Erythroblast (primary cell): ENCODE measurements around the gene TRAPPC1.

Source experiments
- DNase-seq, 2 experiments: peaks; one replicate each; lab custom pipeline; 2025; lab: John Stamatoyannopoulos, UW
- GATA1 ChIP-seq: IDR thresholded peaks from 2 replicates; pipeline ENCODE4 v1.6.1; 2011; ENCODE audit warnings: low read depth, mild to moderate bottlenecking, control low read depth, low read length, moderate library complexity
- POLR2A ChIP-seq: IDR thresholded peaks from 2 replicates; pipeline ENCODE4 v1.6.1; 2011; ENCODE audit warnings: mild to moderate bottlenecking, low read length

TRAPPC1 gene

DNA sequence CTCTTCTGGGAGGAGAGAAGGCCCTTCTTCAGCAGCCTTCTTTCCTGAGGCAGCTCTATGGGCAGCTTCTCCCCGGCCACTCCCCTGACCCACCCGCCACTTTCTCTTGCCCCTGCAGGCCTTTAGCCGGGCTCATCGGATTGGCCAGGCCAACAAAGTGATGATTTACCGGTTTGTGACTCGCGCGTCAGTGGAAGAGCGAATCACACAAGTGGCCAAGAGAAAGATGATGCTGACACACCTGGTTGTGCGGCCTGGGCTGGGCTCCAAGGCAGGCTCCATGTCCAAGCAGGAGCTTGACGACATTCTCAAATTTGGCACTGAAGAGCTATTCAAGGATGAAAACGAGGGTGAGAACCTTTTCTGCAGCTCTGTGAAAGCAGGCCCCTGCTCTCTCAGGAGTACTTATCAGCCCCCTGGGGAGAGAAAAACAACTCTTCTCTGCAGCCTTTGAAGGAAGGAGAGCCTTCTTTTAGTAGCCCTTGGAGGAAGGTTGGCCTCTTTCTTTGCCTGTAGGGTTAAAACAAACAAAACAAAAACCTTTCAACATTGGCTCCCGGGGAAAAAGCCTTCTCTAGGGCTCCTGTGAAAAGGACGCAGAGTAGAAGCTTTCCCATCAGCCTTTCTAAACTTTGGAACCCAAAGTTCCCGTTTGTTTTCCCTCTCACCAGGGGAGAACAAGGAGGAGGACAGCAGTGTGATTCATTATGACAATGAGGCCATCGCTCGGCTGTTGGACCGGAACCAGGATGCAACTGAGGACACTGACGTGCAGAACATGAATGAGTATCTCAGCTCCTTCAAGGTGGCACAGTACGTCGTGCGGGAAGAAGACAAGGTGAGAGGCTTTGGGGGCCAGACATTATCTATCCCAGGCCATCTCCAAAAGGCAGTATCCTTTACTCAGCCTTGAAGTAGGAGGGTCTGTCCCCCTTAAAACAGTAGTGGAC is 28.3 kb downstream of the TRAPPC1 start:
- TF ChIP-seq GATA1 = no peak
- no peak for TF ChIP-seq POLR2A
- DNase-seq = no peak

DNA sequence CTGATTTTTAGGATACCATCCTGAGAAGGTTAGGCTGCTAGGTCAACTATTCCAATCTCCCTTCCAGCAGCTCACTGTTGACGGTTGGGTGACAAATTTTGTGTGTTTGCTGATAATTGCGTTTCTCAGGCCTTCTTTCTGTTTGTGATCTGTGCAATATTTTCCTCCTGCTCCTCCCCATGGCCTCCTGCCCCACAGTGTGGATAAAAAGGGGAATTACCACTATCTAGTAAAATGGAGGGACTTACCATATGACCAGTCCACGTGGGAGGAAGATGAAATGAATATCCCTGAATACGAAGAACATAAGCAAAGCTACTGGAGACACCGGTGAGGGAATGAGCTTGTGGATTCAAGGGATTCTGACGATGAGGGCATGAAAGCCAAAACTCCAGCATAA is 34.0 kb downstream of the TRAPPC1 start:
- TF ChIP-seq GATA1 (no peak), POLR2A (no peak)
- DNase-seq = peak; percentile 56 to 59

DNA sequence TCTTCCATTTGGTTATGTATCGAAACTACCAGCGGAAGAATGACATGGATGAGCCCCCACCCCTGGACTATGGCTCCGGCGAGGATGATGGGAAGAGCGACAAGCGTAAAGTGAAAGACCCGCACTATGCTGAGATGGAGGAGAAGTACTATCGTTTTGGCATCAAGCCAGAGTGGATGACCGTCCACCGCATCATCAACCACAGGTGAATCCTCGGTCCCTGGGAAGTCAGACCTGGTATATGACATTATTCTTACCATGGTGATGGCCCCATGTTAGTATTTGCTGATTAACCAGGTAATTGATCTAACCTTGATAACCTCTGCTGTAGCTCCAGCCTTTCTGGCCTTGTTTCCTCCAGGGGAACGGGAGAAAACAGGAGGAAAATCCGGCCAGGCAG is 34.7 kb downstream of the TRAPPC1 start:
- TF ChIP-seq POLR2A (no peak), GATA1 (no peak)
- no peak for DNase-seq

DNA sequence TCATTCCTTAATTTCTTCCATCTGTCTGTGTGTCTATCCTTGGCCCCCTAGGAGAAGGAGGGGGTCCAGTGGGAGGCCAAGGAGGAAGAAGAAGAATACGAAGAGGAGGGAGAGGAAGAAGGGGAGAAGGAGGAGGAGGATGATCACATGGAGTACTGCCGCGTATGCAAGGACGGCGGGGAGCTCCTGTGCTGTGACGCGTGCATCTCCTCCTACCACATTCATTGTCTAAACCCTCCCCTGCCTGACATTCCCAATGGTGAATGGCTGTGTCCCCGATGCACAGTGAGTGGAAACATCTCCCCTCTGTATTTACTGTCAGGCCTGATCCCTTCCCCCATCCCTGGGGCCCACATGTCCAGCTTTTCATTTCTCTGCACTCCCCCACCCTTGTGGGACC is 36.9 kb downstream of the TRAPPC1 start:
- DNase-seq = no peak
- TF ChIP-seq GATA1 (no peak), POLR2A (no peak)

DNA sequence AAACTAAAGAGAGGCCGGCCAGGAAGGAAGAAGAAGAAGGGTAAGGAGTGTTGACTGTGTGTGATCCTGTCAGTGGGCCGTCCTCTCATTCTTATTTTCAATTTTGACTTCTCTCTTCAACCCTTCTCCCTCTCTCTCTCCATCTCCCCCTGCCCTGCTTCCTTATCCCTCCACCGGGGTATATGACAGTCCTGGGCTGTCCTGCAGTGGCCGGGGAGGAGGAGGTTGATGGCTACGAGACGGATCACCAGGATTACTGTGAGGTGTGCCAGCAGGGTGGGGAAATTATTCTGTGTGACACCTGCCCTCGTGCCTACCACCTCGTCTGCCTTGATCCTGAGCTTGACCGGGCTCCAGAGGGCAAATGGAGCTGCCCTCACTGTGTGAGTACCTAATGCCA is 37.5 kb downstream of the TRAPPC1 start:
- TF ChIP-seq GATA1 (no peak), POLR2A (no peak)
- no peak for DNase-seq

DNA sequence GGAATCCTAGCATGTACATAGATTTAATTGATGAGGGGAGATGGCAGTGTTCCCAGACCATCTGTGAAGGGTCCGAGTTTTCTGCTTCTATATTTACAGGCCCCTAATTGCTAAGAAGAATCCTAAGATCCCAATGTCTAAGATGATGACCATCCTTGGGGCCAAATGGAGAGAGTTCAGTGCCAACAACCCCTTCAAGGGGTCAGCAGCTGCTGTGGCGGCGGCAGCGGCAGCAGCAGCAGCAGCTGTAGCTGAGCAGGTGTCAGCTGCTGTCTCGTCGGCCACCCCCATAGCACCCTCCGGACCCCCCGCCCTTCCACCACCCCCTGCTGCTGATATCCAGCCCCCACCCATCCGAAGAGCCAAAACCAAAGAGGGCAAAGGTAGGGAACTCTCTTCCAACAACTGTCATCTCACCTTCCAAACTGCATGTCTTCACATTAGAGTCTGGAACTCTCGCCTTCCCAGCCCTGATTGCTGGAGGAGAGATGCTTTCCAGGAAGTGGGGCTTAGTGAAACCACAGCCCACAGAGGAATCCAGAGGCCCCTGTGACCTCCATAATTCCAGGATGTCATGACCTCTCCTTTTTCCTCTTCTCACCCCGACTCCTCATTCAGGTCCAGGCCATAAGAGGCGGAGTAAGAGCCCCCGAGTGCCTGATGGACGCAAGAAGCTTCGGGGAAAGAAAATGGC is 38.4 kb downstream of the TRAPPC1 start:
- no peak for DNase-seq
- TF ChIP-seq GATA1 (no peak), POLR2A (no peak)

DNA sequence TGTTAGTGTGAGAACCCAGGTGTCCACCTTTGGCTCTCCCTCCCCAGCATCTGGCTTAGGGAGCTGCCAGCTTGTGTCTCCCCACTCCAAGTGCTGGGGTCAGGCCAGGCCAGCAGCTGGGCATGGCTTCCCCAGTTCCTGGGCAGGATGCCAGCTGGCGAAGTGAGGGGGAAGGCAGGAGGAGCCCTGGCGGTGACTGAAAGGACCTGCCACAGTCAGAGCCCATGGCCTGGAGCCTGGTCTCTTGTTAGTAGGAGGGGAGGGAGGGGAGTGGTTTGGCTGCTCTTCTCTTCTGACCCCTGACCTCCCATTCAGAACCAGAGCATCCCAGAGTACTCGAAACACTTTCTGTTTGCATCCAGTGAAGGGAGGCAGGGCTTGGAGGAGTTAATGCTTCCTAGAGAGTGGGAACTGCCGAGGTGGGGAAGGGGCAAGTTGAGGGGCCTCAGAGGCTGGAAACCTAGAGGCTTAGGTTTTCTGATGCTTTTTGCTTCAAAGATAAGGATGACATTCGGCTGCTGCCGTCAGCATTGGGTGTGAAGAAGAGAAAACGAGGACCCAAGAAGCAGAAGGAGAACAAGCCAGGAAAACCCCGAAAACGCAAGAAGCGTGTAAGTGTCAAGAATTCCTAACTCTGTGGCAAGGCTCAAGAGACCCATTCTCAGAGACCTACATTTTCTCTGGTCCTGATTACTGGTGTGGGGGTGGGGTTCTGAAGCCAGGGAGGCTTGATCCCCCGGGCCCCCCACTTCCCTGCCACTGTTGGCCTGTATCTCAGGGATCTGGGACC is 42.4 kb downstream of the TRAPPC1 start:
- TF ChIP-seq POLR2A (no peak), GATA1 (no peak)
- DNase-seq = peak; percentile 92

DNA sequence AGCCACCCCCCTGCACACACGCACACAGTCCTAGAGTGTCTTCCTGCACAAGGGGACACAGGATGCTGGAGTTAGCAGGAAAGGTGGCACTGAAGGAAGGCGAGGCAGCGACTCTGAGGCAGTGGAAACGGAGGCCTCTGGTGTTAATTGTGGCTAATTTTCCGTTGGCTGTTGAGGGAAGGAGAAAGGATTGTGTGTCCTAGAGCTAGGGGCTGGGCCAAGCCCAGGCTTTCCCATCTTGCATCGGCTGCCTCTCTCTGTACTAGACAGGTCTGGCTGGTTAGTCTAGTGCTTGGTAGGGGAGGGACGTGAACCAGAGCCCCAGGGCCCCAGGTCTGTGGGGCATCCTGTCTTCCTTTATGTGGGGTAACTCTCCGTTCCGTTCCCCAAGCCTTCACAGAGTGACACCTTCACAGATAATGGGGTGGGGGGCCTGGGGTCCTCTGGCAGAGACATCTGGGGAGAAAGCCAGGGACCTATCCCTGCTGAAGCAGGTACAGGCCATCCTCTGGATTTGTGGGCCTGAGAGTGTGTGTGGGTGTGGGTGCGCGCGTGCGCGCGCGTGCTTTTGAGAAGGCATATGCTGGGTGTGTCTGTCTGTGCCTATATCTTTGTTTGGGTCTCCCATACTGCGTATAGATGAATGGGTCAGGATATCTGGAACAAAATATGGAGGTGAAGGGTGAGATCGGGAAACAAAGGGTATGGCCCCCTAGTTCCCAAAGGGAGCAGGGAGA is 43.4 kb downstream of the TRAPPC1 start, which contains the start of gene CHD3:
CHD3 (plus strand) TSS at position 606 of the 737 bp plus-strand sequence. CDS start 212 bp downstream, outside the sequence.
- peak; percentile 36 to 46 for DNase-seq
- TF ChIP-seq POLR2A = no peak
- TF ChIP-seq GATA1 = no peak

DNA sequence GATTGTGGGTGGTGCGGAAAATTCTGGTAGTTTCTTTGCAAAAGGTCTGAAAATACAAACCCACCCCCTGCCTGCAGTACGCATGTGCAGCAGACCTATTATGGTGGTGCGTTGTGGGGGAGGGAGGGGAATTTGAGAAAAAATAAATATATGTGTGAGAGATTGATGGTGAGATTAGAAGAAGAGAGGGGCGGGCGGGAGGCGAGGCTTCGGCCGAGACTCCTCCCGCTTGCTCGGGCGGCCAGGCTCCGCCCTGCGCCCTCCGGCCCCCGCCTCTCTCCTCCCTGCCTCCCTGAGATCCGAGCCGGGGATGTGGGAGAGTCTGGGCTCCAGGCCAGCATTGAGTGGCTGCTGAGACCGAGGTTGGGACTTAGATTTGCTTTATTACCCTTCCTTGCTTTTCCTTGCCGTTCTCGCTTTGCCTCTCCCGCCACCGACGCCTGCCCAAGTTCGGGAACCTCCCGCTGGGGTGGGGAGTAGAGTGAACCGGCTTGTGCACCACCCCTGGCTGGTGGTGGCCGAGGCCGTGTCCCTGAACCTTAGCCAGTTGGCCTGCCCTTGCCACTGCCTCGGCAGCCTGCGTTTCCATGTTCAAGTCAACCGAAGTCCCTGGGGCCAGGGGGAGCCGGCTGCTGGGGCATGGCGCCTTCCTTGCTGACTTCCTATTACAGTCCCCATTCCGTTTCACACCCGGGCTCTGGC is 44.1 kb downstream of the TRAPPC1 start:
- DNase-seq = peak; percentile 89 to 90

DNA sequence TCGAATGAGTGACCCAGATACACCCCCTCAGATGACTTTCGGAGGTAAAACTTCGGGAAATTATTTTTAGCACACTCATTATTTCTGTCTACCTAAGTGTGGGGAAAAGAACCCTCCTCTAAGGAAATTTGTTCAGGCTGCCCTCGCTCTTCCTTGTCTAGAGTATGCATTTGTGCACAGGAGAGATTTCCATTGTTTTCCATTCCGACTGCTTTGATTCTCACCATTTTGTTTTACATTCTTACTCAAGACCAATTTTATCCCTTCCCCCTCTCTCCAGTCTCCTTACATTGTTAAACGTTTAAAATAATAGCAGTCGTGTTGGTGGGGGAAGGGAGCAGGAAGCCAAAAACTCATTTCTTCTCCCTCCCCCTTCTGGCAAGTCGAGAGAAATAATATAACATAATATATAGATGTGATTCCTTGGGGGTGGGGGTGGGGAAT is 44.7 kb downstream of the TRAPPC1 start:
- no peak for DNase-seq
- TF ChIP-seq GATA1 = no peak
- no peak for TF ChIP-seq POLR2A

More for the DNA sequence above, 44.1 kb downstream of the TRAPPC1 start:
- TF ChIP-seq POLR2A = no peak
- peak; percentile 51 for TF ChIP-seq GATA1

DNA sequence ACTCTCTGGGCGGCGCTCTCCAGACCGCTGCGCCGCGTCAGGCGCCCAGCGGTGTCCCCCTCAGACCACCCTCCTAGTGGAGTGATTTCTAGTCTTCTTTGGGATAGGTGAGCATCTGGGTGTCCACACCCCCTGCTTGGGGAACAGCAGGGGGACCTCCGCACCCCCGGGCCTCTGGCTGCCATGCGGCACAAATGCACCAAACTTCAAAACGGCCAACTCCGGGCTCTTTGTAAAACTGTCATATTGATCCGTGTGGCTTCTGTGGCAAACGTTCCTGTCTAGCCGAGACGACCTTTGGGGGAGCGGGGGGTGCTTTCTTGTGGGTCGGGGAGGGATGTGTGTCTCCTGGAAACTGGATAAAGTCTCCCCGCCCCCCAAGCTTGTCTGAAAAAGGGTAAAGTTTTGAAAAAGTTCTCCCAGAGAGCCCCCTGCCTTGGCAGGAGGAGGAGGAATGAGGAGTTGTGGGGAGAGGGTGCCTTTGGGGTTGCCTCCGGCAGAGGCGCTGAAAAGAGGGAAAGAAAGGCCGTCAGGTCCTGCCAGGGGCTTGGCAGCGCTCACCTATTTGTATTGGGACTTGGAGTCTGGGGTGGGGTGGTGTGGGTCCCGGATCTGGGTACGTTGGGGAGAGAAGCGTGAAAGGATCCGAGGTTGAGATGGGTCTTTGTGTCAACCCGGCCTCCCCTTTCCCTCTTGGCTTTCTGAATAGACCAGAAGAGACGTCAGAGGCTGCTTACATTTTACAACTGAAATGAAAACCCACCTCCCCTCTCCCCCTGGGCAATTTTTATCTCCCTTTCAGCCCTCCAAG is 45.3 kb downstream of the TRAPPC1 start:
- peak; percentile 57 to 61 for DNase-seq

More for the DNA sequence above, 45.3 kb downstream of the TRAPPC1 start:
- TF ChIP-seq GATA1 = no peak
- TF ChIP-seq POLR2A = peak; percentile 42
